GM19193 (cell line): ENCODE results near the gene MT1E.
A peak's percentile ranks its signal among the peaks of the same experiment; 100 is the strongest.

Experiments used
- POLR2A ChIP-seq: IDR thresholded peaks from 4 replicates; pipeline ENCODE4 v1.6.1; 2011; ENCODE audit not compliant: insufficient read depth, insufficient read length; ENCODE audit errors: extremely low read depth

The MT1E gene

GRCh38 chr16:56601325-56601724, 24.3 kb upstream of the MT1E start:
- TF ChIP-seq POLR2A: no peak

GRCh38 chr16:56603589-56603988, 22.0 kb upstream of the MT1E start:
- TF ChIP-seq POLR2A: no peak

GRCh38 chr16:56604966-56605365, 20.6 kb upstream of the MT1E start:
- TF ChIP-seq POLR2A: no peak

GRCh38 chr16:56605475-56605874, 20.1 kb upstream of the MT1E start:
- no peak for TF ChIP-seq POLR2A

GRCh38 chr16:56606071-56606475, 19.5 kb upstream of the MT1E start:
- TF ChIP-seq POLR2A: no peak

- TF ChIP-seq POLR2A: no peak
Observed at GRCh38 chr16:56606476-56607108, 19.0 kb upstream of the MT1E start.

- TF ChIP-seq POLR2A: no peak
Observed at GRCh38 chr16:56607109-56607618, 18.4 kb upstream of the MT1E start.

- TF ChIP-seq POLR2A: no peak
Observed at GRCh38 chr16:56607675-56608042, 17.9 kb upstream of the MT1E start.

- TF ChIP-seq POLR2A: peak; percentile 58
Observed at GRCh38 chr16:56608043-56608875, 17.3 kb upstream of the MT1E start, which contains the start of gene MT2A. MT2A (plus strand) TSS chr16:56608584; CDS start chr16:56608656, 72 bp downstream.

GRCh38 chr16:56608876-56609462, 16.6 kb upstream of the MT1E start:
- TF ChIP-seq POLR2A: no peak

GRCh38 chr16:56609463-56609921, 16.1 kb upstream of the MT1E start:
- no peak for TF ChIP-seq POLR2A

GRCh38 chr16:56610017-56610608, 15.5 kb upstream of the MT1E start:
- TF ChIP-seq POLR2A: peak; percentile 11

GRCh38 chr16:56610609-56611111, 14.9 kb upstream of the MT1E start:
- no peak for TF ChIP-seq POLR2A

GRCh38 chr16:56611281-56611833, 14.2 kb upstream of the MT1E start:
- no peak for TF ChIP-seq POLR2A
